Hepatocyte (in vitro differentiated cells): ENCODE data around the gene HCRT.

Experiments used
- EZH2phosphoT487 ChIP-seq: fragments of 200-600 bp; sonication (generic); IDR thresholded peaks from one replicate; pipeline ENCODE4 v1.6.1; 2018; ENCODE audit warnings: antibody characterized with exemption, mild to moderate bottlenecking, low read depth, moderate library complexity; ENCODE audit not compliant: unreplicated experiment, severe bottlenecking
- TF ChIP-seq, protein P1 (sequence below): fragments of 200-600 bp; sonication (generic); IDR thresholded peaks from 2 replicates; pipeline ENCODE4 v1.5.1; 2016; ENCODE audit warnings: antibody characterized with exemption, mild to moderate bottlenecking; ENCODE audit not compliant: poor library complexity

GRCh38 chr17:42190491-42191274, 5.4 kb upstream of the HCRT start:
- TF ChIP-seq, protein P1, sequence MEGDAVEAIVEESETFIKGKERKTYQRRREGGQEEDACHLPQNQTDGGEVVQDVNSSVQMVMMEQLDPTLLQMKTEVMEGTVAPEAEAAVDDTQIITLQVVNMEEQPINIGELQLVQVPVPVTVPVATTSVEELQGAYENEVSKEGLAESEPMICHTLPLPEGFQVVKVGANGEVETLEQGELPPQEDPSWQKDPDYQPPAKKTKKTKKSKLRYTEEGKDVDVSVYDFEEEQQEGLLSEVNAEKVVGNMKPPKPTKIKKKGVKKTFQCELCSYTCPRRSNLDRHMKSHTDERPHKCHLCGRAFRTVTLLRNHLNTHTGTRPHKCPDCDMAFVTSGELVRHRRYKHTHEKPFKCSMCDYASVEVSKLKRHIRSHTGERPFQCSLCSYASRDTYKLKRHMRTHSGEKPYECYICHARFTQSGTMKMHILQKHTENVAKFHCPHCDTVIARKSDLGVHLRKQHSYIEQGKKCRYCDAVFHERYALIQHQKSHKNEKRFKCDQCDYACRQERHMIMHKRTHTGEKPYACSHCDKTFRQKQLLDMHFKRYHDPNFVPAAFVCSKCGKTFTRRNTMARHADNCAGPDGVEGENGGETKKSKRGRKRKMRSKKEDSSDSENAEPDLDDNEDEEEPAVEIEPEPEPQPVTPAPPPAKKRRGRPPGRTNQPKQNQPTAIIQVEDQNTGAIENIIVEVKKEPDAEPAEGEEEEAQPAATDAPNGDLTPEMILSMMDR = no peak
- TF ChIP-seq EZH2phosphoT487 = no peak
